Ureter (tissue), 1 donor: ENCODE data around the gene PTPN11. TPM values are rescaled to one million over a fixed set of nuclear protein-coding genes. Genes with fewer than 3 reads are reported as not detected.
"Not testable (repeated sequence)": the region's sequence is repeated elsewhere in the genome, so short reads cannot be mapped to it uniquely, and the experiment has no call there.

Source experiments
- DNase-seq: peaks from one replicate; pipeline ENCODE4 v3.0.0-alpha.2; 2020; ENCODE audit warnings: low spot score
- total RNA-seq: library from RNA; stranded (reverse); gene quantifications from one replicate; pipeline ENCODE4 v1.2.4, GENCODE V29; 2023
- donor health status: DM: yes; HTN: yes; CAD: no.

The PTPN11 gene
- total RNA-seq, 1 donor from 2014 or later = 108 TPM

- DNase-seq = peak; percentile 87
These were observed 9.5 kb upstream of the PTPN11 start, which contains the start of gene RPL6 for GRCh38 chr12:112409064-112409905. RPL6 (minus strand) TSS chr12:112409605; CDS start chr12:112408656, 949 bp downstream.

GRCh38 chr12:112409906-112410244 lies 8.9 kb upstream of the PTPN11 start:
- DNase-seq = no peak

- no peak for DNase-seq
These were observed 4.7 kb upstream of the PTPN11 start for GRCh38 chr12:112413855-112414625.

GRCh38 chr12:112415457-112415856 lies 3.3 kb upstream of the PTPN11 start:
- not testable (repeated sequence) for DNase-seq

GRCh38 chr12:112418273-112418607 lies 507 bp upstream of the PTPN11 start:
- no peak for DNase-seq

- peak; percentile 68 for DNase-seq
These were observed 768 bp downstream of the PTPN11 start for GRCh38 chr12:112419297-112420133.

GRCh38 chr12:112420740-112421139 lies 2.0 kb downstream of the PTPN11 start:
- DNase-seq = no peak

GRCh38 chr12:112421363-112421762 lies 2.6 kb downstream of the PTPN11 start:
- no peak for DNase-seq

- DNase-seq = no peak
These were observed 3.8 kb downstream of the PTPN11 start for GRCh38 chr12:112422531-112422930.

DNA sequence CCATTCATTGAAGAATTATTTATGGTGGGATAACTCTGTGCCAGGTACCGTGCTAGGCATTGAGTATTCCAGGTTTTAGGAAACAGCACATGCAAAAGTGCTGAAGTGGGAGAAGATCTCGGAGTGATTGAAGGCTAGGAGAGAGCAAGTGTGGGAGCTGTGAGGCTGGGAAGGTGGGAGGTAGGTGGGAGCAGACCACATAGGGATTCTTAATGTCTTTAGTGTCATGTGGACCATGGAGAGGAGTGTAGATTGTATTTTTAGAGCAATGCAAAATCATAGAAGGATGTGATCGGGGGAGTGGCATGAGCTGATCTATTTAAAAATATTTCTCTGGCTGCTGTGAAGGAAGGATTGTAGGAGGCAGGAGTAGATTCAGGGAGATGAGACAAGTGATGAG lies 5.4 kb downstream of the PTPN11 start:
- DNase-seq = no peak

GRCh38 chr12:112425582-112426382 lies 7.0 kb downstream of the PTPN11 start:
- no peak for DNase-seq

DNA sequence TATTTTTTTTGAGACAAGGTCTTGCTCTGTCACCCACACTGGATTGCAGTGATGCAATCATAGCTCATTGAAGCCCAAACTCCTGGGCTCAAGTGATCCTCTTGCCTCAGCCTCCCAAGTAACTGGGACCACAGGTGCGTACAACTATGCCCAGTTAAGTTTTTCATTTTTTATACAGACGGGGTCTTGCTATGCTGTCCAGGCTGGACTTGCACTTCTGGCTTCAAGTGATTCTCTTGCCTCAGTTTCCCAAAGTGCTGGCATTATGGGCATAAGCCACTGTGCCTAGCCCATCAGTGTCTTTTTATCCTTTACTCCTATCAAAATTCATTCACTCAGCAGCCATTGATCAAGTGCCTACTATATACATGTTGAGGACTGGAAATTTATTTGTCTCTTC lies 9.0 kb downstream of the PTPN11 start:
- no peak for DNase-seq

DNA sequence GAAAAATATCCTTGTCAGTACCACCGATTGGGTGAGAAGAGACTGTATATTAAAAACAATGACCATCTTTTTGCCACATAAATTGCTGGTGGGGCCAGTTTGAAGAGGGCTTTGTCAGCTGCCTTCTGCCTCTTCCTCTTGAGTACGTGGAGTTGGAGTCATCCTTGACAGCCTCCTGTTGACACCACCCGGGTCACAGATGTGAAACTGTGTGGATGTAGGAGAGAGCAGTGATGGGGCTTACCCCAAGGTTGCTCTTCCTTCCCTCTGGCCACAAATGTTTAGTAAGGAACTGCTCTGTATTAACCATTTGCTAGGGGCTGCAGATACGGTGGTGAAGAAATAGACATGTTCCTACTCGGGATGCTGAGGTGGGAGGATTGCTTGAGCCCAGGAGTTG lies 12.2 kb downstream of the PTPN11 start:
- no peak for DNase-seq

GRCh38 chr12:112431965-112432364 lies 13.2 kb downstream of the PTPN11 start:
- no peak for DNase-seq

DNA sequence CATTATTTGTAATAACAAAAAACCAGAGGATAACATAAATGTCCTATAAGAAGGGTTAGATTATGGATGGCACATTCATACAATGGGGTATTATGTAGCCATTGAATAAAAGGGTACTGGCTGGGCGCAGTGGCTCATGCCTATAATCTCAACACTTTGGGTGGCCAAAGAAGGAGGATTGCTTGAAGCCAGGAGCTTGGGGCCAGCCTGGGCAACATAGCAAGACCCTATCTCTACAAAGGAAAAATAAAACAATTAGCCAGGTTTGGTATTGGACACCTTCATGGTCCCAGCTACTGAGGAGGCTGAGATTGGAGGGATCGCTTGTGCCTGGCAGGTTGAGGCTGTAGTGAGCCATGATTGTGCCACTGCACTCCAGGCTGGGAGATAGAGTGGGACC lies 14.8 kb downstream of the PTPN11 start:
- no peak for DNase-seq

- not testable (repeated sequence) for DNase-seq
These were observed 19.9 kb downstream of the PTPN11 start for GRCh38 chr12:112438645-112439044.

DNA sequence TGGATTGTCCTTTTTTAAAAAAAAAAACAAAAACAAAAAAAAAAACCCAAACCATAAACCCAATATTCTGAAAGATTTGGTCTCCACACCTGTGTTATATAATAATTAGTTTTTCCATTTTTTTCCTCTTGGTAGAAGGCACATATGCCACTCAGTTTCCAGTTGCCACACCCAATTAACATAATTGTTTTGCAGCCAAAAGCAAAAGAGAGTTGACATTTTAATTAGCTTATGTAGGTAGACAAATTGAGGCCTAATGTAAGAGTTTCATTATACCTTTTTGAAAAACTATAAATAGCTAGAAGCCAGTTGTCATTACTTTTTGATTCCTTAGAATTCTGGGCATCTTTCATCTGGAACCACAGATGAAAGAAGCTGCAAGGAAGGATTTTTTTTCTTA lies 21.0 kb downstream of the PTPN11 start:
- no peak for DNase-seq

GRCh38 chr12:112440653-112441052 lies 21.9 kb downstream of the PTPN11 start:
- DNase-seq = not testable (repeated sequence)

DNA sequence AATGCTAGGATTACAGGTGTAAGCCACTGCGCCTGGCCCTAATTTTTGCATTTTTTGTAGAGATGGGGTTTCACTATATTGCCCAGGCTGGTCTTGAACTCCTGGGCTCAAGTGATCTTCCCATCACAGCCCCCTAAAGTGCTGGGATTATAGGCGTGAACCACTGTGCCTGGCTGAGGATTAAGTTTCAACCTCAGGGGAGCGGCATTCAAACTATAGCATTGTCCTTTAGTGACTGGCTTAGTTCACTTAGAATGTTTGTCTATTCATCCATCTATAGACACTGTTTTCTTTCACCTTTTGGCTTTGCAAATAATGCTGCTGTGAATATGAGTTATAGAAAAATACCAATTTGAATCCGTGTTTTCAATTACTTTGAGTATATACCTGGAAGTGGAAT lies 25.2 kb downstream of the PTPN11 start:
- DNase-seq = no peak

- DNase-seq = no peak
These were observed 27.4 kb downstream of the PTPN11 start for GRCh38 chr12:112446008-112446725.

- no peak for DNase-seq
These were observed 28.4 kb downstream of the PTPN11 start for GRCh38 chr12:112447106-112447505.
